ENCODE results near the gene PLPPR3. TPM values are rescaled to one million over a fixed set of nuclear protein-coding genes. Genes with fewer than 3 reads are reported as not detected.

Gene PLPPR3
- total and polyA plus RNA-seq, 10 donors = 0.03 to 0.79 (median 0.42) TPM; not detected in 4

DNA sequence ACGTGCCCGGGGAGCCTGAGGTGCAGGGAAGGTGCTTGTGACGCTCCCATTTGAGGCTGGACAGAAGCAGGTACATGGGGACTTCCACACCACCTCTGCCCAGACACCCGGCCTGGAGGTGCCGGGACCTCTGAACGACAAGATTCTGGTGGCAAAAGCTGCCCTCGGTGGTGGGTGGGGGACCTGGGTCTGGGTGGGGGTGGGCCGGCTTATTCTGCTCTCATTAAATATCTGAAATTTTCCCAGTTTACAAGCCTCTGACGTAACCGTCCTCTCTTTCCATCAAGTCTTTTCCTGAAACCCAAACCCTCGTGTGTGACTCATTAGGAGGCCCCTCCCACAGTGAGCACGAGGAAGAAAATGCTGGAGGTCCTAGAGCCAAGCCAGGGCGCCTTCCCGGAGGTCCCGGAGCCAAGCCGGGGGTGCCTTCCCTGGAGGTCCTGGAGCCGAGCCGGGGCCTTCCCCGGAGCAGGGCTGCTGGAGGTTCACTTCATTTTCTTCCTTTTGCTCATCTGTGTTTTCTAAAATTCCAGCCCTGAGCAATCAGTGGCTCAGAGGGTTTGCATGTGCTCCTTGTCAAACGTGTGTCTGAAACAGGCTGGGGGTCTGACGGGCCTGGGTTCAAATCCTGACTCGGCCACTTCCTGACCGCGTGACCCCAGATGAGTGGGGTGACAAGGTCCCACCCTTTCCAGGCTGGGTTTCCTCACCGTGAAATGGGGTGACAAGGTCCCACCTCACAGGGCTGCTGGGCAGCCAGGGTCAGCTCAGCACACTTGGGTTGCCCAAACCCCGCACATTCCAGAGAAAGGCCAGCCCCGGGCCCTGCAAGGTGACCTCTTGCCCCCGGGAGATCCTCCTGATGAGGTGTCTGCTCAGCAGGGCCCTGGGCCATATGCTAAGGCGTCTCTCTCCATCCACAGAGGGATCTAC, 47.8 kb upstream of the PLPPR3 start:
- peaks cover 0 to 71% (median 43%) of the 10 kb centered on the region in 6 donors for H3K36me3 ChIP-seq
- no peak overlapping the region for H3K4me3 ChIP-seq
- H3K9me3 ChIP-seq = no peaks in the 10 kb centered on the region
- no peak for DNase-seq
- 76 to 88% (median 80%) methylated on average over 21 to 29 of the region's 29 CpGs for WGBS, 5 donors
- H3K27me3 ChIP-seq (replicated peaks in 1 of 7) = no peaks in the 10 kb centered on the region
- TF ChIP-seq, protein P1, sequence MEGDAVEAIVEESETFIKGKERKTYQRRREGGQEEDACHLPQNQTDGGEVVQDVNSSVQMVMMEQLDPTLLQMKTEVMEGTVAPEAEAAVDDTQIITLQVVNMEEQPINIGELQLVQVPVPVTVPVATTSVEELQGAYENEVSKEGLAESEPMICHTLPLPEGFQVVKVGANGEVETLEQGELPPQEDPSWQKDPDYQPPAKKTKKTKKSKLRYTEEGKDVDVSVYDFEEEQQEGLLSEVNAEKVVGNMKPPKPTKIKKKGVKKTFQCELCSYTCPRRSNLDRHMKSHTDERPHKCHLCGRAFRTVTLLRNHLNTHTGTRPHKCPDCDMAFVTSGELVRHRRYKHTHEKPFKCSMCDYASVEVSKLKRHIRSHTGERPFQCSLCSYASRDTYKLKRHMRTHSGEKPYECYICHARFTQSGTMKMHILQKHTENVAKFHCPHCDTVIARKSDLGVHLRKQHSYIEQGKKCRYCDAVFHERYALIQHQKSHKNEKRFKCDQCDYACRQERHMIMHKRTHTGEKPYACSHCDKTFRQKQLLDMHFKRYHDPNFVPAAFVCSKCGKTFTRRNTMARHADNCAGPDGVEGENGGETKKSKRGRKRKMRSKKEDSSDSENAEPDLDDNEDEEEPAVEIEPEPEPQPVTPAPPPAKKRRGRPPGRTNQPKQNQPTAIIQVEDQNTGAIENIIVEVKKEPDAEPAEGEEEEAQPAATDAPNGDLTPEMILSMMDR (IDR thresholded peaks at IDR 0.05 in 8 of 11, conservative IDR thresholded peaks at IDR 0.05 in 3 of 11) = no peak
- TF ChIP-seq POLR2AphosphoS5 (IDR thresholded peaks at IDR 0.05) = peak in 2 of 3 donors; percentile 14 to 33
- no peak for TF ChIP-seq POLR2A (IDR thresholded peaks at IDR 0.05)
- H3K4me1 ChIP-seq = peaks cover 5 to 17% (median 10%) of the 10 kb centered on the region in 6 donors
- peak overlapping the region in 3 of 8 donors; percentile 31 to 42 (median 35) for H3K27ac ChIP-seq
- intact Hi-C loops (cut with DNase I; ENCODE audit: low total_unique reads) = loop anchor here (10.0 kb wide), 1 partner anchor 115 kb away; the partner anchor contains the start of gene WDR18

DNA sequence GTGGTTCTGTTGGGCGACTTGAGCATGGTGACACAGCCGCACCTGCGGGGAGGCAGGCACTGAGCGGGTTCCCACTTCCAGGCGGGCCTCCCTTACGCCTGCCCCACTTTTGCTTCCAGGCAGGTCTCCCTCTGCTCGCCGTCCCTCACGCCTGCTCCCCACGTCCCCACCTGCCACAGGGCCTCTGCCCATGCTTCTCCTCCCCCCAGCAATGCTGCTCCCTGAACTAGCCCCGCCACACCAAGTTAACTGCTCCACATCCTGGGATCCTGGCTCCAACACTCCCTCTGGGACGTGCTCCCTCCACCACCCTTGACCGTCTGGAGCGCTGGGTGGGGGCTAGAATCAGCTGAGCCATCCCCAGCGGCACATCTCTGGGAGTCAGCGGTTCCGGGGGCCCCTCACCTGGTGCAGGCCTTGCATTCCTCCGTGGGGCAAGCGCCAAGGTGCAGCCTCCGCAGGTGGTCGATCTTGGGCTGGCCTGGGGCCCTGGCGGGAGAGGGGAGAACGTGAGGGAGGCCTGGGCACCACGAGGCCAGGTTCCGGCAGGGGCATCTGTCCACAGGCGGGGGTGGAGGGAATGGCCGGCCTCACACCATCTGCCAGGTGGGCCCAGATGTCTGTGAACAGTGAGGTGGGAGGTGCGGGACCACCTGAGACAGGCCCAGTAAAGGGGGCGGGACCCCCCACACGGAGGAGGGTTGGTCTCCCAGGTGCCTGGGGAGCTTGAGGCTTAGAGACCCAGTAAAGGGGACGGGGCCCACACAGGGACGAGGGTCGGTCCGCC, 46.9 kb upstream of the PLPPR3 start:
- Histone ChIP-seq H3K4me1 (peaks cover 5 to 23% (median 18%) of the 10 kb centered on the region in 6 donors), H3K36me3 (peaks cover 0 to 62% (median 36%) of the 10 kb centered on the region in 6 donors), H3K9me3 (no peaks in the 10 kb centered on the region), H3K4me3 (no peak overlapping the region), H3K27me3 (replicated peaks in 1 of 7) (peaks cover 0 to under 1% (median 0%) of the 10 kb centered on the region in 7 donors), H3K27ac (peak overlapping the region in 2 of 8 donors; percentile 31 to 35)
- peak in 2 of 3 donors; percentile 21 to 70 for TF ChIP-seq POLR2AphosphoS5 (IDR thresholded peaks at IDR 0.05)
- TF ChIP-seq, protein P1 (IDR thresholded peaks at IDR 0.05 in 8 of 11, conservative IDR thresholded peaks at IDR 0.05 in 3 of 11) = no peak
- 93 to 97% (median 96%) methylated on average over 28 to 34 of the region's 34 CpGs for WGBS, 5 donors
- DNase-seq = no peak
- intact Hi-C loops (cut with DNase I; ENCODE audit: low total_unique reads) = loop anchor here (10.0 kb wide), 1 partner anchor 116 kb away; the partner anchor contains the start of gene WDR18

GRCh38 chr19:867855-868457, 46.2 kb upstream of the PLPPR3 start:
- Histone ChIP-seq H3K9me3 (no peaks in the 10 kb centered on the region), H3K36me3 (peaks cover 0 to 57% (median 33%) of the 10 kb centered on the region in 6 donors), H3K27ac (no peak overlapping the region), H3K27me3 (replicated peaks in 1 of 7) (peaks cover 0 to 8% (median 2%) of the 10 kb centered on the region in 7 donors), H3K4me1 (peaks cover 12 to 25% (median 24%) of the 10 kb centered on the region in 6 donors), H3K4me3 (no peak overlapping the region)
- intact Hi-C loops (cut with DNase I; ENCODE audit: low total_unique reads) = loop anchor here (10.0 kb wide), 1 partner anchor 117 kb away; the partner anchor contains the start of gene WDR18
- 90 to 97% (median 93%) methylated on average over 7 to 39 of the region's 39 CpGs for whole genome bisulfite sequencing, 5 donors
- TF ChIP-seq, protein P1 (IDR thresholded peaks at IDR 0.05 in 8 of 11, conservative IDR thresholded peaks at IDR 0.05 in 3 of 11) = no peak
- peak in 1 of 3 donors; percentile 49 for TF ChIP-seq POLR2AphosphoS5 (IDR thresholded peaks at IDR 0.05)
- DNase-seq = no peak
